GM21529 (cell line): Measurements from ENCODE around the gene DLEC1.

Experiments used
- ATAC-seq: cut with Tn5 transposase; IDR thresholded peaks from one replicate; pipeline ENCODE4 v1.9.1; 2021; ENCODE audit not compliant: unreplicated experiment

DLEC1 gene

DNA sequence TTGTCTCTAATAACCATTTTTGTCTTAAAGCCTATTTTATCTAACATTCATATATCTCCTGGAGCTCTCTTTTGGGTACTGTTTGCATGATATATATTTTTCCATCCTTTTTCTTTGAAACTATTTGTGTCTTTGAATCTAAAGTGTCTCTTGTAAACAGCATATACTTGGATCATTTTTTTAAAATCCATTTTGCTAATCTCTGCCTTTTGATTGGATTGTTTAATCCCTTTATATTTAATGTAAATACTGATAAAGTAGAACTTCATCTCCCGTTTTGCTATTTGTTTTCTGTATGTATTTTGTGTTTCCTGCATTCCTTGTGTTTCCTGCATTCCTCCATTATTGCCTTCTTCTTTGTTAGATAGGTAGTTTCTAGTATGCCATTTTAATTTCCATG is 66.5 kb downstream of the DLEC1 start:
- ATAC-seq = no peak

DNA sequence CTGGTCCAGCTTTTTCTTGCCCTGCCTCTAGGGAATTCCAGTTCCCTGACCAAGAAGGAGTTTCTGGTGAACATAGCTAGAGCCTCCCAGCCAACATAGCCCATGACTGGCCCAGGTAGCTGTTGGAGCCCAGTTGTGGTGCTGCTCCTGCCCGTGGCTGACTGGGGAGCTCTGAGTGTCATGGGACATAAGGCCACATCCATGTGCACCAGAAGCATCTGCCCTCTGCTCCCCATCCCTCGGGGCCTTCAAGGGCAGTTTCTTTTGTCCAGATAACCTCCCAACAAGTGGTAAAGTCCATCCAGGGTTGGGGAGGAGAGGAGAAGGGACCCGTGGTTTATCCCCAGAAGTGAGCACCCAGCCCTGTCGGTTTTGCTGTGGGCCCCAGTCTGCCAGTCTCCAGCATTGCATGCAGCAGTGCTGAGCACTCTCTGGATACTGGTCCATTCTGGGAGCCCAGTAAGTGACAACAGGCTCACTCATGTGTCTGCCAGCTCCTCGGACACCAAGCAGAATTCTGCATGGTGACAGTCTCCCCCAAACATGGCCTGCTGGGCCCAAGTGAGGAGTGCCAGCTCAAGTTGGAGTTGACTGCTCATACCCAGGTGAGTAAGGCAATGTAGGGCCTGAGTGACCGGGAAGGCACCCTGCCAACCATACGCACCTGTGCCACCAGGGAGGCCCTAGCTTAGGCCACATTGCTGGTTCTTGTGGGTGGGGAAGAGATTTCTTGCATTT is 69.1 kb downstream of the DLEC1 start:
- no peak for ATAC-seq

DNA sequence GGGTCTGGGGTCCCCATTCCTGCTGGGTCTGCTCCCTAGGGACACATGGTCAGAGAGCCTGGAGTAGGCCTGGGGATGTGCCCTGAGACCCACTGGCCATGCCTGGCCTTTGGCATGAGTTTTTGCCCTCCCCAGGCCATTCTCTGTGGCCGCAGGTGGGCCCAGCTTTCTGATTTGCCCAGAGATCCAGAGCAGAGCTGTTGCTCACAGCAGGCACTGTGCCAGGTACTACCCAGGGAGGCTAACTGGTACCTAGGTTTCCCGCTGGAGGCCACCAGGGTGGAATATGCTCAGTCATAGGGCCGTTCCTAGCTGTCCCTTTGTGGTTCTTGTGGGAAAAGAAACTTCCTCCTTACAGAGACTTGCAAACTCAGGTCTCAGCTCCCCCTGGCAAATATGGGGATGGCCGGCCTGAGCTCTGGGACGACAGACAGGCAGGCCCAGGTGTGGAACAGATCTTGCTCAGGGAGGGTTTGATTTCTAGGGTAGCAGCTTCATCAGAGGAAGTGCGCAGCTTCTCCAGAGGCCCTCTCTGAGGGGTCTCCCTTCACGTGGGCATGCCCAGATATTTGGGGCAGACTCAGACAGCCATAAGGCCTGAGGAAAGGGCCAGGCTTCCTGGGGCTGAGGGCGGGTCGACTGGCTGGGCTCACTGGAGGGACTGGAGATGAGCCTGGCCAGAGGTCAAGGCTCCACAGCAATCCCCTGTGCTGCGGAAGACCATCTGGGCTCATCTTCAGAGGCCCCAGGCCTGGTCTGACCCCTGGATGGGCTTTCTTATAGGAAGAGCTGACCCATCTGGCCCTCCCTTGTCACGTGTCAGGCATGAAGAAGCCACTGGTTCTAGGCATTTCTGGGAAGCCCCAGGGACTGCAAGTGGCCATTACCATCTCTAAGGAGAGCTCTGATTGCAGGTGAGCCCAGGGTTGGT is 69.9 kb downstream of the DLEC1 start:
- ATAC-seq = no peak

GRCh38 chr3:38109580-38110313 is 70.7 kb downstream of the DLEC1 start:
- no peak for ATAC-seq

DNA sequence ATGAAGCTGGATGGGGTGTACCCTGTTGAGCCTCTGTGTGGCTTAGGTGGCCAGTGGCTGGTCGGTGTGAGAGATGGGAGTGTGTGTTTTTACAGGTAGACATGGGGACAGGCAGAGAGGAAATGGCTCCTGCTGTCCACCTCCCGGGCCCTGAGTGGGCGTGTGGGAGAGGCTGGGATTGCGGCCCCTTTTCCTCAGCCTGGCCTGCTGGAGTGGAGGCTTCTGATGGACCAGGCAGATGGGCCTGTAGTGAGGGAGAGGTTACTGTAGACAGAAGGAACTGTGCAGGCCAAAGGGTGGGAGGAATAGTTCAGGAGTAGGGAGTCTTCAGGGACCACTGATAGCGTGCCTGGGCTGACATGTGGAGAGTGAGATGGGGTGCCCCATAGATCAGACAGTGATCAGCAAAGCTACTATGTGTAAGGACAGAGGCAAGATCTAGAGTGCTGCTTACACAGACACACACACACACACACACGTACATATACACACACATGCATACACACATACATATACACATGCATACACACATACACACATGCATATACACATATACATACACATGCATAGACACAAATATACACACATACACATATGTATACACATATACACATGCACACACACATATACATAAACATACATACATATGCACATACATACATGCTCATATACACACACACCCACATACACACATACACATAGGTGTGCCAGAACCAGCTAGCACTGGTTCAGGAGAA is 71.5 kb downstream of the DLEC1 start:
- ATAC-seq = no peak

GRCh38 chr3:38111201-38111600 is 72.2 kb downstream of the DLEC1 start:
- ATAC-seq = no peak

DNA sequence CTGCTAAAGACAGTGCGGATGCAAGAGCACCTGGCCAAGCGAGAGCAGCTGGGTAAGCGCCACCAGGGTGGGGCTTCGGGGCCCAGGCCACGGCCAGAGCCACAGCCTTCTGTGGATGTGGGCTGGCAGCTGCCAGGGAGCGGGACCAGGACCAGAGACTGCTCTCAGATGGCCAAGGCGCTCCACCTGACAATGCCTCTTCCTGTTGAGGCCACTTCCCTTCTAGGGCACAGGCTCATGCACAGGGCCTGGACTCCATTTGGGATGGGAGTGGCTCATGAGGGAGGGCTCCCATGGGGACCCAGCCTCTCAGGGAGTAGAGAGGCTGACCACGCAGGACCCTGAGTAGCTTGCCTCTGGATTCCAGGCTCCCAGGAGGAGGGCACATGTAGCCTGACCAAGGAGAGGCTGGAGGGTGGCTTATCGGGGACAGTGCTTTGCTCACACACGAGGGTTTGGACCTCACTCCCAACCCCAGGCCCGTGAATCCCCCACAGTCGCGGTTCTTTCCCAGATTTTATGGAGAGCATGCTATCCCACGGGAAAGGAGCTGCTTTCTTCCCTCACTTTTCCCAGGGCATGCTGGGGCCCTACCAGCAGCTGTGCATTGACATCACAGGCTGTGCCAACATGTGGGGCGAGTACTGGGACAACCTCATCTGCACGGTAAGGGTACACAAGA is 72.8 kb downstream of the DLEC1 start:
- ATAC-seq = no peak

GRCh38 chr3:38112378-38112761 is 73.4 kb downstream of the DLEC1 start:
- no peak for ATAC-seq

GRCh38 chr3:38114052-38114874 is 75.3 kb downstream of the DLEC1 start:
- no peak for ATAC-seq

- no peak for ATAC-seq
Measured at GRCh38 chr3:38114875-38115644, 76.1 kb downstream of the DLEC1 start.

GRCh38 chr3:38115645-38116427 is 76.8 kb downstream of the DLEC1 start:
- ATAC-seq = no peak

GRCh38 chr3:38116471-38117162 is 77.6 kb downstream of the DLEC1 start:
- ATAC-seq = no peak

DNA sequence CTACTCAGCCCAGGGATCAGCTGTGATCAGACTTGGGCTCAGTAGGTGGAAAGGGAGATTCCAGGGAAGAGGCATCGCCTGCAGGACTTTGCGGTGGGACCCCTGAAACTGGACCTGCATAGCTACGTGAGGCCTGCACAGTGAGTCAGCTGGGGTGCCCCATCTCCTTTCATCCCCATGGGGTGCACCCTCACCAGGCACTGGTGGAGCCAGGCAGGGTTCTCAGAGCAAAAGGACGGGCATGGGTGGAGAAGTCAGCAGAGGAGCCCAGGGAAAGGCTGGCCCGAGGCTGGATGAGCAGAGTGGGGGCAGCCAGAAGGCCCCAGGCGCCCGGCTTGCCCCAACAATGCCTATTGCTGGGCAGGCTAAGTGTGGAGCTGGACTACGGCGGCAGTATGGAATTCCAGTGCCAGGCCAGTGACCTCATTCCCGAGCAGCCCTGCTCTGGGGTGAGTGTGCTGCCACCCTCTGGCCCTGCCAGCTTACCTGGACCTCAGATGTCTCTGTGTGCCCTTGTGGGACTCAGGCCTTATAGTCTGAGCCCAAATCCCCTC is 78.2 kb downstream of the DLEC1 start:
- ATAC-seq = no peak

- ATAC-seq = peak; percentile 76
Measured at GRCh38 chr3:38117748-38118420, 78.9 kb downstream of the DLEC1 start.

DNA sequence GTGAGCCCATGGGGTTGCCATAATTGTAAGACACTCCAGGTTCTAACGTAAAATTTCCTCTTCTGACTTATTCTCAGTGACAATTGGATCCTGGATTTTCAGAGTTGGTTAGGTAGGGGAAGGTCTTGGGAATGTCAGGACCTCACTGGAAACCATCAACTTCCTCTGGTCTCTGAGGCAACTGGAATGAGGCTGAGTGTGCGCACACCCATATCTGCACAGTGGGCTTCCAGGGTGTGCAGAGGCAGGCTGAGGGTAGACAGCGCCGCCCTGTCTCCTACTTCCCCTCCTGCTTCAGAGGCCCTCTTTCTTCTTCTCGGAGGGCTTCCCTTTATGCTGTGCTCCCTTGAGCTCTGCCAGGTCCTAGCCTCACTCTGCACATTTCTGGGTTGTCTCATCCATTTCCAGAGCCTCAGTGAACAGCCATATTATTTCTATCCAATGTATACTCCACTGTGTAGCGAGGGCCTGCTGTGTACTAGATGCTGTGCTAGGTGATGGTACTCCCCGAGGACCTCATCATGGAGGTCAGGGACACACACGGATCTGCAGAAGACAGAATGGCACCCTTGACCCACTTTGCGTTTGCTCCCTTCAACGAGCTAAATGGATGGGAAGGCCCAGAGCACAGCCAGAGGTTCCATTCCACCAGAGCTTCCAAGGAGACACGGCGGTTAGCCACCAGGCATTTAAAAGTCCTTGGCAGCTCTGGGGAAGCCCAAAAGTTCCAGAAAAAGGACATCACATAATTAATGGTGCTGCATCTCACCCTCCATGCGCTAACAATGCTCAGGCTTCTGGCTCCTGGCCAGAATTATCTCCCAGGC is 79.6 kb downstream of the DLEC1 start:
- ATAC-seq = no peak

GRCh38 chr3:38119248-38119544 is 80.2 kb downstream of the DLEC1 start:
- no peak for ATAC-seq
